Measurements from ENCODE around the gene STC2.
"Not testable (repeated sequence)": the region's sequence is repeated elsewhere in the genome, so short reads cannot be mapped to it uniquely, and the experiment has no call there.

The STC2 gene

DNA sequence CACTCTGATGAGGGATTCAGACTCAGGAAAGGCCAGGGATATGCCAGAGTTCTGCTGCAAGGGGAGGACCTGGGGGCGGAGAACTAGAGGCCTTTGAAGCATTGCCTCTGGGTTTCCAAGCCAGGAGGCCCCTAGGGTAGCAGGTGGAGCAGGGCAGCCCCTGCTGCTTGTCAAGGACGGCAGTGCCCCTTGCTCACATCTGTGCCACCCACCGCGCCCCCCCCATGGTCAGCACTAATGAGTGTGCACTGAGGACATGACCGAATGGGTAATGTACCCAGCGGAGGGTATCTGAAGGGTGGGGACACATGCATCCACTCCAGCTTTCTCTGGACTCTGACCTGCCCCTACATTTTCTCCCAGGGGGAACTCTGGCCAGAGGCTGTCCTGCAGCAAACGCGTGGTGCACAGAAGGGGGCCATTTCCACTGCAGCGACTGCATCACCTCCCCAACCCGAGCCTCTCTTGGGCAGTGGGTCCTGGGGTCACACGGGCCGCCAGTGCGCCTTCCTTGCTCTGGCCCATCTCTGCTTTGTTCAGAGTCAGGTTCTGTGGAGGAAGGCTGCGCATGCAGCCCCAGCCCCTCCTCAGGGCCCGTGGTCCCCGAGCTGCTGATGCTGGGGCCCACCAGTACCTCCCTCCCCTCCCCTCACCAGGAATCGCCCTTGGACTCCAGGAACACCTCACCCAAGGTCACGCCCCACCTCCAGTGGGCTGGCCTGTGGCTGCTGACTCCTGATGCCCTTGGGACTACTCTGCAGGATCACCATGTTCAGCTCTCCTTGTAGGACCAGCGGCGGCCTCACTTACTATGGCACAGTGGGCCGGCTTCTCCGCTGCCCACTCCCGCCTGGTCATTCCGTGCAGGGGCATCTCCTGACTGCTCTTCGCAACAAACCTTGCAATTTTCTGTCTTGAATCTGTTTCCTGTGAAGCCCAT lies 31.2 kb downstream of the STC2 start:
- no peak for DNase-seq (ENCODE audit: low spot score)

DNA sequence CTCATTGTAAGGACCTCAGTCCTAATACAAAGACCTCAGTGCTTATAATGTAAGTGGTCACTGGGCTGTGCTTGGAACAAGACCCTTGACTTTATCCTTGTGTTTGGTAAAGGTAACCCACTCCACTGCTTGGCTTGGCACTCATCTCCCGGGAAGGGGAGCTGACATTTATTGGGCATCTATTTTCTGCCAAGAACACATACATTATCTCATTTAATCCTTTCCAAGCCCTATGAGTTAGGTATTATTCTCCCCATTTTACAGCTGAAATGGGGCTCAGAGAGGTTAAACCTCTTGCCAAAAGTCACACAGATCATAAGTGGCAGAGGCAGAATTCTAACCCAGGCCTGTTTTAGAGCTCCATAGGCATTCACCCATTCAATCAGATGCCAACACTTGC lies 32.4 kb downstream of the STC2 start:
- DNase-seq (ENCODE audit: low spot score), result no peak

DNA sequence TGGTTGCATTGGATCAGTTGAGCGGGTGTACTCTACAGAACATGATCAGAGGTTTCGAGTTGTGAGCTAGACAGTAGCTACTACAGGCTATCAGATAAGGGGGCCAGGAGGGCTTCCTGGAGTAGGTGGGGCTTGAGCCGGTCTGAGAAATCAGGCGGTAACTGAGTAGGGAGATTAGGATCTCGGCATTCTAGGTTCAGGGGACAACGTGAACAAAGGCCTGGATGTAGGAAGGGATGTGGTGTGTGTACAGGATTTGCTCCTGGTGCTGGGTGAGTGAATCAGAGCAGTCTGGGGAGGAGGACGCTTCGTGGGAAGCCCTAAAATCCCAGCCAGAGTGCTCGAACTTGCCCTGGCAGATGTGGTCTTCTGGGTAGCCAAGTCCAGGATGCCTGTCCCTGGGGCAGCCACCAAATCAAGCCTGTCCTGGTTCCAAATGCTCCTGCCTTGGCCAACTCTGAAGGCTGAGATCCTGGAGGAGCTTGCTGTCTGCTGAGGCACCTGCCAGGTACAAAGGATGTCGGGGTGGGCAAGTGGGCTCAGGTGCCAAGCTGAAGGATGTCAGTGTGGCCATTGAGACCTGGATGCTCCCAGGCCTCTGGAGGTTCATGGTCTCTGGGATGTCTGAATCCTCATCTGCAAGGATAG lies 33.4 kb downstream of the STC2 start:
- DNase-seq (ENCODE audit: low spot score), result no peak

- peak; percentile 28 for DNase-seq (ENCODE audit: low spot score)
Observed at GRCh38 chr5:173293817-173294672, 34.2 kb downstream of the STC2 start.

DNA sequence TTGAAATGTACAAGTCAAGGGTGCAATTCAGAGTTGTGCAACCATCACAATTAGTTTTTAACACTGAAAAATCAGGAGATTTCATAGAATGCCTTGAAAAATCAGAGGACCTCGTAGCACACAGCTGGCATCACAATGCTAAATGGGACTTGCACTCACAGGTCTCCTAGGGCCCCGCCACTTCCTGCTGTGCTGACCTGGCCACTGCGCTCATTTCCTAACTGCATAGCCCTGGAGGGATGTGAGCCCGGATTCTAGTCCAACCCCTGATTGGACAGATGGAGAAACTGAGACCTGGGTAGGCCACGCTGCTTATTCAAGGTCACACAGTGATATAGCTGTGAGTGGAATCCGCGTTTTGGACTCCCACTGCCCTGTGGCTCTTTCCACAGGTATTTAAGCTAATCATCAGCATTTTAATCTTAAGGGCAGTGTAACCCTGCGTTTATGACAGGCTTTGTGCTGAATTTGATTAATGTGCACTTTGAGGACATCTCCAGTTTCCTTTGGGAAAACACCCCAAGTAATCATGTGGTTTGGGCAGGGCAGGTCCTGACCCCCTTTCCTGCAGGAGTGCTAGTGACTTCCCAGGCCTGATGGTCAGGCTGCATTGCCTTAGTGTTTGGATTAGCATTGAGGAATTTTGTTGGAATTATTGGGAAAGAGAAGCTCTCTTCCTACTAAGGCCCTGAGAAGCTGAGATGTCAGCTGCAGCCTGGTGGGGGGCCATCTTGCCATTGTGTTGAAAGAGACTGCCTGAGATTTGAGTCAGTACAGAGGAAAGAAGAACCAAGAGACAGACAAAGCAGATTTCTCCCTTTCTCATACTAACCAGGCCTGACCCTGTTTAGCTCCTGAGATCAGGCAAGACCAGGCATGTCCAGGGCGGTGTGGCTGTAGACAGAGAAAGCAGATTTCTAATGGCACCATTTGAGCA lies 36.2 kb downstream of the STC2 start:
- no peak for DNase-seq (ENCODE audit: low spot score)

DNA sequence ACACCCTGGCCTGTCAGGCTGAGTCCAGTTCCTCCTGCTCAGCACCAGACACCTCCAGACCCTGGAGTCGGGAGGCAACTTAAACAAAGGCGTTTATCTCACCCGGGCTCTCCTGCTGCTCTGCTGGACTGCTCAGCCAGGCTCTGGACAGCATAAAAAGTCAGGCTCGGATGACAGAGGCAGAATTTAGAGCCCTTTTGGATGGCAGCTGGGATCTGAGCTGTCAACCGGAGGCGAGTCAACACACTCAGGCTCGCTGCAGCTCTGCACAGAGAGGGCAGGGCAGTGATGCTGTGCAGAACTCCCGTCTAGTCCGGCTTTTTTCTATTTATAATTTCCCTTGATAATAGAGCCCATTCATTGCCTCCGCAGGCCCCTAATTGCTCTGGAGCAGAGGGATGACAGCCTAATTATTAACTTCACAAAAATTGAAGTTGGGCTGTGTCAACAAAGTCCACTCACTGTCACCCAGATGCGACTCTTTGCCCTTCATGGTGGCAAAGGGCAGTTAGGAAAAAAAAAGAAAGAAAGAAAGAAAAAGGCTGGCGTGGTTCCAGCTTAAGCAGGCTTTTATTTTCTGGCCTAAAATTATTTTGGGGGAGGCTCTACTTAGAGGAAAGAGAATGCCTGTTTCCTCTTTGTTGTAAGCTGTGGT lies 37.6 kb downstream of the STC2 start:
- DNase-seq (ENCODE audit: low spot score), result no peak

DNA sequence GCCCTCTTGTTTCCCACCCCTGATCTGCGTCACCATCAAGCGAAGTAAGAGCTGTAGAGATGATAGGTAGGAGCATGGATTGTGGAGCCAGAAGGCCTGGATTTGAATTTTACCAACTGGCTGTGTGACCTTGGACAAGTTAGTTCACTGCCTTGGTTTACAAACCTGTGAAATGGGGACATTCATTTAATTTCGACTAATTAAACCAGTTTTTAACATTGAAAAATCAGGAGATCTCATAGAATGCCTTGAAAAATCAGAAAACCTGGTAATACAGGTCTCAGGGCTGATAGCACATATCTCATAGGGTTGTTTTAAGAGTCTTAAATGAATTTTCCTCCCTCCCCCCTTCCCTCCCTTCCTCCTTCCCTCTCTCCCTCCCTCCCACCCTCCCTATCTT lies 38.8 kb downstream of the STC2 start:
- DNase-seq (ENCODE audit: low spot score), result no peak

DNA sequence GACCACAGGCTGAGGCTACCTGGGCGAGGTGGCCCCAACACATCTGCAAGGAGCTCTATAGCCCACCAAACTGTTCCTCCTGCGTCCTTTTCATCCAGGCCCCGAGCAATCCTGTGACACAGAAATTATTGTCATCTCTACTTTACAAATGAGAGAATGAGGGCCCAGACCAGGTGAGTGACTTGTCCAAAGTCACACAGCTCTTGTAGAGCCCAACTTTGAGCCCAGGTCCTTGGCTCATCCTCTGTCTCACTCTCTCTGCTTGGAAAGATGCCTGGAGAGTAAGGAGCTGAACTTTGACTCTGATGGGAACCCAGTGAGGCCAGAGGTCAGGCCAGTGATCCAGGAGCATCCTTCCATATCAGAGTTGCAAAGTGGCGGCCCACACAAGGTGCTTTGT lies 39.6 kb downstream of the STC2 start:
- DNase-seq (ENCODE audit: low spot score), result no peak

DNA sequence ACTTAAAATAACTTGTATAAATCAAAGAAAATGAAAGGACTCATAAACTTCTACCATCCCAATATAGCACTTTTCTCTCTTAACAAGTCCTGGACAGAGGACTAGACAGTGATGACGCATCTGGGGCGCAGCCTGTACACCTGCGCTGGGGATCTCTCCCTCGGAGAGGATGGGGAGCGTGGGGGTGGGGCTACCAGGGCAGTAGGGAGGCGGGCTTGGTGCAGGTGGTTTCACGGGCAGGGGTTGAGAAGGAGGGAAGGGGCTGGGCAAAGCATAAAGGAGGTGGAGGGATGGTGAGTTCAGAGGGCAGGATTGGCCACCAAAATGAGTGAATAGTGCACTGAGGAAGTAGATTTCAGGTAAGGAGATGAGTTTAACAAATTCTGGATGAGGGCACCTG lies 41.1 kb downstream of the STC2 start:
- no peak for DNase-seq (ENCODE audit: low spot score)

- not testable (repeated sequence) for DNase-seq (ENCODE audit: low spot score)
Observed at GRCh38 chr5:173284343-173284958, 43.8 kb downstream of the STC2 start.

GRCh38 chr5:173283318-173284288 lies 44.6 kb downstream of the STC2 start:
- DNase-seq (ENCODE audit: low spot score), result peak; percentile 47

- DNase-seq (ENCODE audit: low spot score), result no peak
Observed at GRCh38 chr5:173282916-173283315, 45.3 kb downstream of the STC2 start.

DNA sequence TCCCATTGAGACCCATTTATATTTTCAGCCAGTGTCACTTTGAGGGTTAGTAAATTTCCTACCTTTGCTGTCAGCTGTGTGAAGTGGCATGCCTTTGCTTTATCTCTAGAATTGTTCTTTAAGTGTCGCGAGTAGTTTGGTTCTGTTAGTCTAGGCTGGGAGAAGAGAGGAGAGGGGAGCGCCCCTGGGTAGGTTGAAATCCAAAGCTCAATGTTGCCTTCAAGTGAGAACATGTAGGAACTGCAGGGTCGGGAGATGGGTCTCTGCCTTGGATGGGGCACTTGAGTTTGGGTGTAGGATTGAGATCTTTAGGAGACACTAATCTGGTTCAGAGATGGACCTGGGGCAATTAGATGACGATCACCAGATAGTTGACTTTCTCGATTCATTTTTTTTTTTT lies 46.3 kb downstream of the STC2 start:
- no peak for DNase-seq (ENCODE audit: low spot score)

DNA sequence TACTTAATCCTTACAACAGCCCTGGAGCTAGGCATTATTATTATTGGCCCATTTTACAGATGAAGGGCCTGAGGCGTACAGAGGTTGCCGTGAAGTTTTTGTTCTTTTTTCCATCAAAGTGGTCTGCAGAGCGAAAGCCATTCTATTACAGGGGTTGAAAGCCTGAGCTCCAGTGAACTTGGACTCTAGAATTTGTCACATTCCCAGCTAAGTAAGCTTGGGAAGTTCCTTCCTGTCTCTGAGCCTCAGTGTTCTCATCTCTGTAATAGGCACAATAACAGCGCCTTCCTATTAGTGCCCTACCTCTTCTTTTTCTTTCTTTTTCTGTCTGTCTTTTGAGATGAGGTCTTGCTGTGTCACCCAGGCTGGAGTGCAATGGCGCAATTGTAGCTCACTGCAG lies 49.0 kb downstream of the STC2 start:
- no peak for DNase-seq (ENCODE audit: low spot score)

GRCh38 chr5:173278641-173279040 lies 49.6 kb downstream of the STC2 start:
- DNase-seq (ENCODE audit: low spot score), result no peak

- DNase-seq (ENCODE audit: low spot score), result no peak
Observed at GRCh38 chr5:173278172-173278571, 50.0 kb downstream of the STC2 start.

DNA sequence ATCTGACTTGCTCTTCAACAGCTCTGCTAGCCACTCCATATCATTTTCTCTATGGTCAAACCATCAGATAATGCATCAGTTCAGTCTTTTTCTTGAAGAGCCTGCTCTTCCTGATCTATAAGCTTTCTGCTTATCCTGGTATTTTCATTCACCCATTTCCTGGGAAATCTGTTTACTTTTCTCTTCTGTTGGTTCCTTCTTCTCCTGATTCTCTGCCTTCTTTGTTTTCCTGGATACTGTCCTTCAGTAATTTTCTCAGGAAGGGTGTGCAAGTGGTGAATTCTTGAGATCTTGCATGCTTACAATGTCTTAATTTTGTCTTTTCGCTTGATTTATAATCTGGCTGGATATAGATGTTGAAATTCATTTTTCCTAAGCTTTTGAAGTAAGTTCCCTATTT lies 53.4 kb downstream of the STC2 start:
- no peak for DNase-seq (ENCODE audit: low spot score)

DNA sequence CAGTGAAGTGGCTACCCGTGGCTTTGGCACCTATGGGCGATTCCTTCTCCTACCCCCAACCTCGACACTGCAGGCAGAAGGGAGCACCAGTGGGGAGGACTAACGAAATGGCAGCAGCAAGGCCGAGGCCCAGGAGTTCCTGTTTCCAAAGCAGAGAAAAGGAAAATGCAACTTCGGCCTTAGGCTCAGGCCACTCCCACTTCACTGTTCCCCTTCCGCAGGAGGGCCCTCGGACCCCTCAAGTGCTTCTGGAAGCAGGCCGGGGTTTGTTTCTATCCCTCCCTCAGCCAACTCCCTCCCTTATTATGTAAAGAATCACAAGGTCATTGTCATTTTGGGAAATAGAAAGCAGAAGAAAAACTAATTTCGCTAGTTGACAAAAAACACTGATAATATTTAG lies 56.8 kb downstream of the STC2 start:
- DNase-seq (ENCODE audit: low spot score), result no peak

- no peak for DNase-seq (ENCODE audit: low spot score)
Observed at GRCh38 chr5:173268750-173269432, 59.3 kb downstream of the STC2 start.

Measured in CD4-positive, alpha-beta T cell treated with Interleukin-6 at 100 ng/mL for 8 hours (primary cell).